MM.1S (cell line): ENCODE measurements around the gene TSSC4.

ENCODE experiments used
- DNase-seq: peaks from one replicate; pipeline ENCODE4 v3.0.0-alpha.2; 2015
- H2AFZ ChIP-seq: fragments of 300-600 bp; sonication (generic); 2 replicates; pipeline ENCODE4 v1.6.0; 2016; ENCODE audit warnings: antibody characterized with exemption, low read length
- H3F3A ChIP-seq: fragments of 300-600 bp; sonication (generic); 2 replicates; pipeline ENCODE4 v1.6.1; 2016; ENCODE audit warnings: mild to moderate bottlenecking, antibody characterized with exemption, low read length, moderate library complexity, mixed read lengths; ENCODE audit not compliant: insufficient read depth
- H3K27ac ChIP-seq: fragments of 300-600 bp; sonication (generic); 2 replicates; pipeline ENCODE4 v1.5.1; 2016; ENCODE audit warnings: mild to moderate bottlenecking, low read length
- H3K27me3 ChIP-seq: fragments of 300-600 bp; sonication (generic); replicated peaks from 2 replicates; pipeline ENCODE4 v1.6.0; 2016; ENCODE audit warnings: low read length; ENCODE audit not compliant: insufficient read depth
- H3K36me3 ChIP-seq: fragments of 300-600 bp; sonication (generic); replicated peaks from 2 replicates; pipeline ENCODE4 v1.6.1; 2016; ENCODE audit warnings: mild to moderate bottlenecking, low read length, mixed read lengths; ENCODE audit not compliant: insufficient read depth
- H3K4me1 ChIP-seq: fragments of 300-600 bp; sonication (generic); 2 replicates; pipeline ENCODE4 v1.6.1; 2016; ENCODE audit warnings: low read length, mixed read lengths
- H3K4me2 ChIP-seq: fragments of 300-600 bp; sonication (generic); 2 replicates; pipeline ENCODE4 v1.6.0; 2016; ENCODE audit warnings: low read depth, low read length
- H3K4me3 ChIP-seq: fragments of 300-600 bp; sonication (generic); 2 replicates; pipeline ENCODE4 v1.5.1; 2016; ENCODE audit warnings: low read length, mixed read lengths
- H3K79me2 ChIP-seq: fragments of 300-600 bp; sonication (generic); 2 replicates; pipeline ENCODE4 v1.6.1; 2016; ENCODE audit warnings: mixed run types, low read length, mixed read lengths
- H3K9ac ChIP-seq: fragments of 300-600 bp; sonication (generic); 2 replicates; pipeline ENCODE4 v1.6.1; 2016; ENCODE audit warnings: low read length, mixed read lengths
- H3K9me2 ChIP-seq: fragments of 300-600 bp; sonication (generic); replicated peaks from 2 replicates; pipeline ENCODE4 v1.6.1; 2016; ENCODE audit warnings: mild to moderate bottlenecking, low read length, mixed read lengths; ENCODE audit not compliant: insufficient read depth
- H3K9me3 ChIP-seq: fragments of 300-600 bp; sonication (generic); replicated peaks from 2 replicates; pipeline ENCODE4 v1.6.1; 2016; ENCODE audit warnings: mild to moderate bottlenecking, low read length, mixed read lengths; ENCODE audit not compliant: insufficient read depth
- H4K20me1 ChIP-seq: fragments of 300-600 bp; sonication (generic); 2 replicates; pipeline ENCODE4 v1.6.1; 2016; ENCODE audit warnings: mild to moderate bottlenecking, low read length, moderate library complexity, mixed read lengths; ENCODE audit not compliant: insufficient read depth
- CTCF ChIP-seq: fragments of 300-600 bp; sonication (generic); IDR thresholded peaks from 2 replicates; pipeline ENCODE4 v1.5.1; 2016; ENCODE audit warnings: antibody characterized with exemption, low read length, mixed read lengths
- EZH2 ChIP-seq: fragments of 300-600 bp; sonication (generic); optimal IDR thresholded peaks from 2 replicates; pipeline ENCODE3; 2017; ENCODE audit warnings: low read depth, mild to moderate bottlenecking, antibody characterized with exemption, low read length, mixed read lengths
- EZH2phosphoT487 ChIP-seq: fragments of 300-600 bp; sonication (generic); IDR thresholded peaks from 2 replicates; pipeline ENCODE4 v1.6.1; 2018; ENCODE audit warnings: antibody characterized with exemption, low read length

TSSC4 gene

DNA sequence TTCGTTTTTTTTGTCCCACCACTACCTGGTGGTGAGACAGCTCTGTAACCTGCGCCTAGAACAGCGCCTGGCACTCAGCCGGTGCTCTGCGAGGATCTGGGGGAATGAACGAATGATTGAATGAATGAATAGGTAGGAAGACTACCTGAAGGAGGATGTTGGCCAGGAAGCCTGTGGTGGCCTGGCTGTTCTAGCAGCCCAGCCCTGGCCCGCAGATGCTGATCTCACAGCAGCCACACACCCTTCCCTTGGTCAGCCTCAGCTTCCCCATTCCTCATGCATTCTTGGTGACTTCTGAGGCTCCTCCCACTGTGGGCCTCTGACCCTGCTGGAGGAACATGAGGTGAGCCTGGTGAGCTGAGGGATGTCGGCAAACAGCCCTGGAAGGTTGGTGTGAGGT is 40.1 kb downstream of the TSSC4 start:
- no peak overlapping the region for H3K9ac ChIP-seq
- no peaks in the 10 kb centered on the region for H3K9me3 ChIP-seq
- peaks cover 5% of the 10 kb centered on the region for H3K79me2 ChIP-seq
- H3K4me2 ChIP-seq, result no peak overlapping the region
- DNase-seq, result no peak
- H3K36me3 ChIP-seq, result no peaks in the 10 kb centered on the region
- no peaks in the 10 kb centered on the region for H3K4me1 ChIP-seq
- no peak overlapping the region for H3K27ac ChIP-seq
- peaks cover 5% of the 10 kb centered on the region; the same call in 1 of the 2 replicates for H3F3A ChIP-seq
- H4K20me1 ChIP-seq, result no peaks in the 10 kb centered on the region
- peaks cover 5% of the 10 kb centered on the region; the same call in 1 of the 2 replicates for H3K27me3 ChIP-seq
- no peak overlapping the region for H3K4me3 ChIP-seq
- H3K9me2 ChIP-seq, result no peaks in the 10 kb centered on the region
- H2AFZ ChIP-seq, result no peak overlapping the region
- TF ChIP-seq EZH2 (no peak), EZH2phosphoT487 (no peak), CTCF (no peak)

- DNase-seq, result no peak
- Histone ChIP-seq H3K4me1 (peaks cover 5% of the 10 kb centered on the region), H3K4me2 (no peak overlapping the region), H2AFZ (no peak overlapping the region), H3K9ac (no peak overlapping the region), H3K27ac (no peak overlapping the region), H3K4me3 (no peak overlapping the region), H3K36me3 (no peaks in the 10 kb centered on the region), H3K79me2 (peaks cover 10% of the 10 kb centered on the region), H3F3A (peaks cover 5% of the 10 kb centered on the region; the same call in 1 of the 2 replicates), H3K27me3 (peaks cover 5% of the 10 kb centered on the region; the same call in 1 of the 2 replicates), H3K9me2 (no peaks in the 10 kb centered on the region), H3K9me3 (no peaks in the 10 kb centered on the region), H4K20me1 (no peaks in the 10 kb centered on the region)
- TF ChIP-seq CTCF (no peak), EZH2 (no peak), EZH2phosphoT487 (no peak)
These were observed 40.6 kb downstream of the TSSC4 start for GRCh38 chr11:2441171-2441570.

GRCh38 chr11:2442589-2442988 is 42.0 kb downstream of the TSSC4 start:
- Histone ChIP-seq H3K79me2 (peaks cover 24% of the 10 kb centered on the region), H3K9me2 (no peaks in the 10 kb centered on the region), H3K27me3 (peaks cover 5% of the 10 kb centered on the region; the same call in 1 of the 2 replicates), H3K4me3 (no peak overlapping the region), H2AFZ (no peak overlapping the region), H3K36me3 (no peaks in the 10 kb centered on the region), H3F3A (peaks cover 5% of the 10 kb centered on the region; the same call in 1 of the 2 replicates), H3K4me1 (peaks cover 14% of the 10 kb centered on the region), H3K9ac (no peak overlapping the region), H3K4me2 (no peak overlapping the region), H3K27ac (no peak overlapping the region), H3K9me3 (no peaks in the 10 kb centered on the region), H4K20me1 (no peaks in the 10 kb centered on the region)
- TF ChIP-seq EZH2 (no peak), EZH2phosphoT487 (no peak), CTCF (no peak)
- no peak for DNase-seq
